Loucy (cell line): ENCODE measurements around the gene SH2D6.
A peak's percentile ranks its signal among the peaks of the same experiment; 100 is the strongest.

Experiments
- H2AFZ ChIP-seq: fragments of 200-600 bp; sonication (generic); 2 replicates; pipeline ENCODE4 v1.6.0; 2016; ENCODE audit warnings: antibody characterized with exemption, mild to moderate bottlenecking, low read length, moderate library complexity
- H3F3A ChIP-seq: fragments of 200-600 bp; 2 replicates; pipeline ENCODE4 v1.6.0; 2016; ENCODE audit warnings: antibody characterized with exemption, low read depth, mild to moderate bottlenecking
- H3K27me3 ChIP-seq: fragments of 200-600 bp; sonication (generic); 2 replicates; pipeline ENCODE4 v1.6.1; 2014; ENCODE audit warnings: low read length, mild to moderate bottlenecking; ENCODE audit not compliant: insufficient read depth, poor library complexity, severe bottlenecking
- H3K36me3 ChIP-seq: fragments of 200-600 bp; sonication (generic); 2 replicates; pipeline ENCODE4 v1.6.1; 2016; ENCODE audit warnings: low read length; ENCODE audit not compliant: insufficient read depth
- H3K4me1 ChIP-seq: fragments of 200-600 bp; sonication (generic); 2 replicates; pipeline ENCODE4 v1.5.1; 2014; ENCODE audit warnings: low read length, mild to moderate bottlenecking; ENCODE audit not compliant: insufficient read depth, poor library complexity, severe bottlenecking
- H3K4me2 ChIP-seq: fragments of 200-600 bp; sonication (generic); 2 replicates; pipeline ENCODE4 v1.6.0; 2014; ENCODE audit warnings: antibody characterized with exemption, low read length, low read depth, mild to moderate bottlenecking; ENCODE audit not compliant: poor library complexity, severe bottlenecking
- H3K4me3 ChIP-seq: fragments of 200-600 bp; sonication (generic); 2 replicates; pipeline ENCODE4 v1.5.1; 2014; ENCODE audit warnings: low read length, mild to moderate bottlenecking, mixed read lengths; ENCODE audit not compliant: poor library complexity, severe bottlenecking
- H3K79me2 ChIP-seq: fragments of 200-600 bp; sonication (generic); 2 replicates; pipeline ENCODE4 v1.6.1; 2014; ENCODE audit warnings: low read length; ENCODE audit not compliant: insufficient read depth
- H3K9ac ChIP-seq: fragments of 200-600 bp; sonication (generic); 2 replicates; pipeline ENCODE4 v1.6.0; 2014; ENCODE audit warnings: mild to moderate bottlenecking, low read depth, low read length, moderate library complexity; ENCODE audit not compliant: poor library complexity, severe bottlenecking
- H3K9me2 ChIP-seq: fragments of 200-600 bp; sonication (generic); replicated peaks from 2 replicates; pipeline ENCODE4 v1.6.1; 2016; ENCODE audit warnings: low read depth, low read length, mixed read lengths
- H3K9me3 ChIP-seq: fragments of 200-600 bp; sonication (generic); 2 replicates; pipeline ENCODE4 v1.6.1; 2014; ENCODE audit warnings: mild to moderate bottlenecking, antibody characterized with exemption, low read length, low read depth; ENCODE audit not compliant: insufficient read depth
- H4K20me1 ChIP-seq: fragments of 200-600 bp; sonication (generic); 2 replicates; pipeline ENCODE4 v1.6.0; 2014; ENCODE audit warnings: antibody characterized with exemption, low read length, mild to moderate bottlenecking; ENCODE audit not compliant: insufficient read depth, poor library complexity, severe bottlenecking
- CTCF ChIP-seq: fragments of 200-600 bp; sonication (generic); conservative IDR thresholded peaks from 2 replicates; pipeline ENCODE4 v1.5.1; 2014; ENCODE audit warnings: mild to moderate bottlenecking, antibody characterized with exemption, low read length
- EZH2phosphoT487 ChIP-seq: fragments of 200-600 bp; IDR thresholded peaks from 2 replicates; pipeline ENCODE4 v1.6.1; 2018; ENCODE audit warnings: antibody characterized with exemption, mild to moderate bottlenecking, moderate library complexity, borderline replicate concordance

The SH2D6 gene

GRCh38 chr2:85436836-85437487 is 18.4 kb downstream of the SH2D6 start:
- no peaks in the 10 kb centered on the region for H3K36me3 ChIP-seq
- no peaks in the 10 kb centered on the region for H3F3A ChIP-seq
- H3K9me2 ChIP-seq, result no peaks in the 10 kb centered on the region
- H3K27me3 ChIP-seq, result no peaks in the 10 kb centered on the region
- H3K4me3 ChIP-seq, result peak overlapping the region; percentile 65
- H3K79me2 ChIP-seq, result no peaks in the 10 kb centered on the region
- H4K20me1 ChIP-seq, result no peaks in the 10 kb centered on the region
- no peak overlapping the region for H2AFZ ChIP-seq
- H3K4me2 ChIP-seq, result peak overlapping the region; percentile 48
- H3K9ac ChIP-seq, result peak overlapping the region; percentile 79
- TF ChIP-seq CTCF (no peak), EZH2phosphoT487 (no peak)
- H3K9me3 ChIP-seq, result no peaks in the 10 kb centered on the region
- H3K4me1 ChIP-seq, result peaks cover 9% of the 10 kb centered on the region

- no peaks in the 10 kb centered on the region for H3K9me2 ChIP-seq
- peak overlapping the region; percentile 62 for H3K4me2 ChIP-seq
- H3K9me3 ChIP-seq, result no peaks in the 10 kb centered on the region
- H3K4me3 ChIP-seq, result peak overlapping the region; percentile 65
- no peaks in the 10 kb centered on the region for H3K27me3 ChIP-seq
- no peak for TF ChIP-seq CTCF
- TF ChIP-seq EZH2phosphoT487, result no peak
- peak overlapping the region; percentile 79 for H3K9ac ChIP-seq
- H3K79me2 ChIP-seq, result no peaks in the 10 kb centered on the region
- H3K36me3 ChIP-seq, result no peaks in the 10 kb centered on the region
- peaks cover 9% of the 10 kb centered on the region for H3K4me1 ChIP-seq
- H4K20me1 ChIP-seq, result no peaks in the 10 kb centered on the region
- no peak overlapping the region for H2AFZ ChIP-seq
- H3F3A ChIP-seq, result no peaks in the 10 kb centered on the region
Observed at GRCh38 chr2:85437488-85438200, 19.1 kb downstream of the SH2D6 start.

GRCh38 chr2:85438201-85439024 is 19.9 kb downstream of the SH2D6 start:
- Histone ChIP-seq H3K9me2 (no peaks in the 10 kb centered on the region), H3K9me3 (no peaks in the 10 kb centered on the region), H3K9ac (peak overlapping the region; percentile 79), H3K79me2 (no peaks in the 10 kb centered on the region), H3K4me3 (peak overlapping the region; percentile 65), H3K4me1 (peaks cover 9% of the 10 kb centered on the region), H3K36me3 (no peaks in the 10 kb centered on the region), H3K27me3 (no peaks in the 10 kb centered on the region), H3K4me2 (peak overlapping the region; percentile 62), H4K20me1 (no peaks in the 10 kb centered on the region), H2AFZ (no peak overlapping the region), H3F3A (no peaks in the 10 kb centered on the region)
- TF ChIP-seq EZH2phosphoT487 (no peak), CTCF (no peak)
